Lower leg skin (tissue), 4 donors: ENCODE results near the gene AUTS2. TPM values are rescaled to one million over a fixed set of nuclear protein-coding genes. Genes with fewer than 3 reads are reported as not detected.

Experiments
- DNase-seq, 2 donors: peaks; one replicate each; pipeline ENCODE4 v3.0.0-alpha.2; 2019; ENCODE audit warnings: low spot score in 2 of 2
- H3K4me3 ChIP-seq: fragments of 200-600 bp; sonication (generic); 2 replicates; pipeline ENCODE4 v1.5.1; 2017; ENCODE audit warnings: mild to moderate bottlenecking, low read depth; ENCODE audit not compliant: poor library complexity, severe bottlenecking
- CTCF ChIP-seq, 3 donors: fragments of 450-650 bp; IDR thresholded peaks; one replicate each; pipeline ENCODE4 v1.5.1; 2016; ENCODE audit warnings: antibody characterized with exemption in 3 of 3, mild to moderate bottlenecking in 3 of 3, moderate library complexity in 2 of 3
- POLR2A ChIP-seq, 2 donors: fragments of 450-650 bp; IDR thresholded peaks; one replicate each; pipeline ENCODE4 v1.6.1; 2016 to 2017; ENCODE audit warnings: antibody characterized with exemption in 2 of 2, mild to moderate bottlenecking in 1 of 2, moderate library complexity in 1 of 2
- WGBS, 2 donors: methylation state at CpG; one replicate each; pipeline ENCODE4 v1.1.5; 2018; 5-methylcytosine and 5-hydroxymethylcytosine counted together
- intact Hi-C: fragments of 100-400 bp; cut with DNase I; formaldehyde crosslinking; loops from one replicate; pipeline ENCODE4 v1.15.0; 2023; ENCODE audit warnings: low total_unique reads
- total RNA-seq, 4 donors: library from RNA; depleted of rRNA; stranded (reverse); fragments of >200 nt; gene quantifications; one replicate each; pipeline ENCODE4 v1.1.0, GENCODE V29; 2016

The AUTS2 gene
- total RNA-seq, 4 donors from 2014 or later: 30.8 to 41.9 (median 40.5) TPM

GRCh38 chr7:70565721-70566370, 967.6 kb downstream of the AUTS2 start:
- H3K4me3 ChIP-seq: no peak overlapping the region
- no peak for DNase-seq
- intact Hi-C loops: no loop called here
- no peak for TF ChIP-seq CTCF (IDR thresholded peaks at IDR 0.05)
- 76 to 86% methylated on average over 4 of the region's 4 CpGs for WGBS, 2 donors

GRCh38 chr7:70566671-70567070, 968.4 kb downstream of the AUTS2 start:
- intact Hi-C loops: no loop called here
- DNase-seq: no peak
- 70 to 76% methylated on average over 3 of the region's 3 CpGs for WGBS, 2 donors

GRCh38 chr7:70568674-70569334, 970.5 kb downstream of the AUTS2 start:
- WGBS, 2 donors: 89 to 90% methylated on average over 8 of the region's 8 CpGs
- no peak for DNase-seq
- intact Hi-C loops: no loop called here
- H3K4me3 ChIP-seq: no peak overlapping the region
- TF ChIP-seq POLR2A (IDR thresholded peaks at IDR 0.05): no peak
- TF ChIP-seq CTCF (IDR thresholded peaks at IDR 0.05): no peak

More at GRCh38 chr7:70566671-70567070, 968.4 kb downstream of the AUTS2 start:
- H3K4me3 ChIP-seq: no peak overlapping the region
- TF ChIP-seq CTCF (IDR thresholded peaks at IDR 0.05): no peak
- no peak for TF ChIP-seq POLR2A (IDR thresholded peaks at IDR 0.05)

- TF ChIP-seq CTCF (IDR thresholded peaks at IDR 0.05): no peak
- TF ChIP-seq POLR2A (IDR thresholded peaks at IDR 0.05): no peak
- intact Hi-C loops: no loop called here
- no peak for DNase-seq
- H3K4me3 ChIP-seq: no peak overlapping the region
- WGBS, 2 donors: 86 to 93% methylated on average over 4 of the region's 4 CpGs
Observed at GRCh38 chr7:70569335-70569819, 971.1 kb downstream of the AUTS2 start.

GRCh38 chr7:70570029-70570428, 971.8 kb downstream of the AUTS2 start:
- intact Hi-C loops: no loop called here
- TF ChIP-seq POLR2A (IDR thresholded peaks at IDR 0.05): no peak
- TF ChIP-seq CTCF (IDR thresholded peaks at IDR 0.05): no peak
- 93 to 94% methylated on average over 4 of the region's 4 CpGs for WGBS, 2 donors
- no peak overlapping the region for H3K4me3 ChIP-seq
- no peak for DNase-seq
